Left hindlimb (tissue), 1 donor: ENCODE results near the gene POLR3E.

Experiments used
- DNase-seq: peaks from one replicate; pipeline ENCODE4 v3.0.0-alpha.2; 2018

Gene POLR3E, protein sequence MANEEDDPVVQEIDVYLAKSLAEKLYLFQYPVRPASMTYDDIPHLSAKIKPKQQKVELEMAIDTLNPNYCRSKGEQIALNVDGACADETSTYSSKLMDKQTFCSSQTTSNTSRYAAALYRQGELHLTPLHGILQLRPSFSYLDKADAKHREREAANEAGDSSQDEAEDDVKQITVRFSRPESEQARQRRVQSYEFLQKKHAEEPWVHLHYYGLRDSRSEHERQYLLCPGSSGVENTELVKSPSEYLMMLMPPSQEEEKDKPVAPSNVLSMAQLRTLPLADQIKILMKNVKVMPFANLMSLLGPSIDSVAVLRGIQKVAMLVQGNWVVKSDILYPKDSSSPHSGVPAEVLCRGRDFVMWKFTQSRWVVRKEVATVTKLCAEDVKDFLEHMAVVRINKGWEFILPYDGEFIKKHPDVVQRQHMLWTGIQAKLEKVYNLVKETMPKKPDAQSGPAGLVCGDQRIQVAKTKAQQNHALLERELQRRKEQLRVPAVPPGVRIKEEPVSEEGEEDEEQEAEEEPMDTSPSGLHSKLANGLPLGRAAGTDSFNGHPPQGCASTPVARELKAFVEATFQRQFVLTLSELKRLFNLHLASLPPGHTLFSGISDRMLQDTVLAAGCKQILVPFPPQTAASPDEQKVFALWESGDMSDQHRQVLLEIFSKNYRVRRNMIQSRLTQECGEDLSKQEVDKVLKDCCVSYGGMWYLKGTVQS

DNA sequence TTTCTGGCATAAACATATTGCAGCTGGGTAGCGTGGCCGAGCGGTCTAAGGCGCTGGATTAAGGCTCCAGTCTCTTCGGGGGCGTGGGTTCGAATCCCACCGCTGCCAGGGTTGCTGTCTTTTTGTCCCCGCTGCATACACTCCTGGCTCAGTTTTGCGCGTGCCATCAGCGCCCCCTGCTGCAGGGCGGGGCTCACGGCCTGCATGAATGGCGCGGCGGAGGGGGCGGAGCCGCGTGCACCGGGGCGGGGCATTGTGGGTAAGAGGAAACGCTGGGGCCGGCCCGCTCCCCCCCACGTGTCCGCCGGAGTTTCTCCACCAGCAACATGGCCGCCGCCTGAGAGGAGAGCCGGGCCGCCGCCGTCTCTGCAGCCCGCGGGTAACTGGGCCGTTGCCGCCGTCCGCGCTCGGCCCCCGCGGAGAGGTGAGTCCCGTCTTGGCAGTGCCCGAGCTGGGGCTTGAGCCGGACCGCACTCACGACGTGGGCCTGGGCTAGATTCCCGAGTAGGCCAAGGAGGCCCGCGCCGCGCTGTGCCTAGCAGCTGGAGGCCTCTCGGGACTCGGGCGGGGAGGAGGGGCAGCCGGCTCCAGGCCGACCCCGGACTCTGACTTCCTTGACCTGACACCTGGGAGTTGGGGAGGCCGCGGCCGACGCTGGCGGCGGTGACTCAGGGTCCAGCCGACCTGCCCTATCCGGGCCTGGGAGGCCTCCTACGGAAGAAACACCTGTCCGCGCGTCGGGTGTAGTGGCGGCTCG is at the start of gene POLR3E:
POLR3E (plus strand) TSS at position 296 of the 757 bp plus-strand sequence. CDS start 5,560 bp downstream, outside the sequence.
- peak; percentile 100 for DNase-seq

DNA sequence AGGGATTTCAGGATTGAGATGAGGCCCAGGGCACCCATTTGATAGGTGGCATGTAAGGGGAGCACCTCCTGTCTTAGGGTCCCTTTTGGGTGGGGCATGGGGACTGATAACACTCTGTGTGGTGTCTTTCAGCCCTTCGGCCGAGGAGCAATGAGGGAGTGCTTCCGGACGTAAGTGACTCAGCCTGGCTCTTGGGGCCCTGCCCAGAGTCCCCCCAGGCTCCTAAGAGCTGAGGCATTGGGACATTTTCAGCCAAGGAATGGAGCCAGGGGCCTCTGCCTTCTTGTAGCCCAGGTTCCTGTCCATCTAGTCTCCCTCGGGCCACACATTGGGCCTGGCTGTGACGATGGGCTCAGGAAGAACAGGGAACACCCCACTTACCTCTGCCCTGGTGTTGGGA is 46.7 kb upstream of the POLR3E start:
- no peak for DNase-seq

DNA sequence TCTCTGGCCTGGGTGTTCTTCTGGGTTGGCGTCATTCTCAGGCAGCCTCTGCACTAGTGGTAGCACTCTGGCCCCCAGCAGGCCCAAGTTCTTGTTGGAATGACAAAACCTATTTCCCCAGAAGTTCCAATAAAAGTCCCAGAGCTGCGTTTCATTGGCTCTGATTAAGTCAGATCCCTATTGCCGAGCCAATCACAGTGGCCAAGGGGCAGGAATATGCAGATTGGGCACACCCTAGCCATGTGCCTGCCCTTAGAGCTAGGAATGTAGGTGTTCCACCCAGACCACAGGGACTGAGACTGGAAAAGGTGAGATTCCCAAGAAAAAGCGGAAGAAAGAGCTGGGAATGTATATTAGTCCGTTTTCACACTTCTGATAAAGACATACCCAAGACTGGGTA is 44.9 kb upstream of the POLR3E start:
- DNase-seq, result no peak

DNA sequence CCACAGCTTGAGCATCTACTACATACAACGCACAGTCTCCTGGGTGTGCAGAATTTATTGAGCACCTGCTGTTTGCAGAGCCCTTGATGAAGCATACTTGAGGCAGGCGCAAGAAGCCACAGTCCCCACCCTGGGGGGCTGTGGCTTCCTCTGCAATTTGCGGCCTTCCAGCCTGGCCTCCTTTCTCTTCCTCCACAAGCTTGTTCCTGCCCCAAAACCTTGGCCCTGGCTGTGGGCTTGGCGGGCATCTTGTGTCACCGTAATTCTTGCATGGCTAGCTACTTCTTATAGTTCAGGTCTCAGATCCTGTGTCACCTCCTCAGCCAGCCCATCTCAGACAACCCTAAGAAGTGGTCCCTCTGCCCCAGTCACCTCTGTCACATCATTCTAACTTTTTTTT is 43.9 kb upstream of the POLR3E start:
- no peak for DNase-seq

DNA sequence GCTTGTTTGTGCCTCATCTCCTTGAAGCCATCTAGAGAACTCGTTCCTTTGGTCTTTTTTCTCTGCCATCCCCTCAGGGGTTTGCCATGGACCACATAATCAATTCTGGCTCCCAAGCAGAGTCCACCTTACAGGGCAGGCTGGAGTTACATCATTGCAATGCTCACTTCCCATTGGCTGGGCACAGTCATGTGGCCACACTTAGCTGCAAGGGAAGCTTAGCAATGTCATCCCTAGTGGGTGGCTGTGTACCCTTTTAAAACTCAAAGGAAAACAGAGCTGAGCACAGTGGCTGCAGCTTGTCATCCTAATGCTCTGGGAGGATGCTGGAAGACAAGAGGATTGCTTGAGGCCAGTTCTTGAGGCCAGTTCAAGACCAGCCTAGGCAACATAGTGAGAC is 41.9 kb upstream of the POLR3E start:
- DNase-seq, result no peak

DNA sequence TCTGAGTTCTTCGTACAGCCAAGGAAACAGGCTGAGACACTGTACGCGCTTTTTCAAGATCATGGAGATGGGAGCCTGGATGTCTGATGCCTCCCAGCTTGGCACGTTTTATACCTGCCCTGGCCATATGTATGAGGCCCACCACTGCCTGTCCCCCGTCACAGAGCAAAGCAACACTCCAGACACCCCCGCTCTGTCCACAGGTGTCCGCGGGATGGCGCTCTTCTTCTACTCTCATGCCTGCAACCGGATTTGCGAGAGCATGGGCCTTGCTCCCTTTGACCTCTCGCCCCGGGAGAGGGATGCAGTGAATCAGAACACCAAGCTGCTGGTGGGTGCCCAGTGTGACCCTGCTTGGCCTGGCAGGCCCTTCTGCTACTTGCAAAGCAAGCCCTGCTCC is 39.8 kb upstream of the POLR3E start:
- no peak for DNase-seq

DNA sequence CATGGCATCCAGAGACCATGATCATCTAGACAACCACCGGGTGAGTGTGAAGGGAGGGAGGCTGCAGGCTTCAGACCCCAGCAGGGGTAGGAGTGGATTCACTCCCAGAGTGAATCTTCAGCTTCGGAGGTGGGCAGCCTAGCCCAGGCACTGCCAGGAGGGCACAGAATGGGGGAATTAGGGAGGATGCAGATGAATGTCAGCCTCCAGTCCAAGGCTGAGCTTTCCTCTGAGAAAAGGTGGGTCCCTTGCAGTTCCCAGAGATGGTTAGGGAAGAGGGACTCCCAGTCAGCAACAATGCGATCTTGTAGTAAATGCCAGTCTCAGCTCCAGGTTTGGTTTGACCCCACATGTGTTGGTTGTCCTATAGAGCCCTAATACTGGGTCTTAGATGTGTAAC is 36.7 kb upstream of the POLR3E start:
- DNase-seq, result no peak

DNA sequence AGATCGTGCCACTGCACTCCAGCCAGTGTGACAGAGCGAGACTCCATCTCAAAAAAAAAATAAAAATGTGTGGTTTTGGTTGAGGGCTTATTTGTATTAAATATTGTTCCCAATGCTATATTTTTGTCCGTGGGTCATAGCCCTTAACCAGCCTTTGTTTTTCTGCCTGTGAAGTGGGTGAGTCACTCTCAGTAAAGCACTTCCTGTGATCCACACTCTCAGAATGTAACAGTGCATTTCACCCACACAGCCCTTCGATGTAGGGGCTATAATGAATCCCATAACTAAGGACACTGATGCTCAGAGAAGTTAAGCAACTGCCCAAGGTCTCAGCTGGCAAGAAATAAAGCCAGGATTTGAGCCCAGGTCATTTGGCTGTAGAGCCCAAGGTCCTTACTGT is 34.7 kb upstream of the POLR3E start:
- no peak for DNase-seq

DNA sequence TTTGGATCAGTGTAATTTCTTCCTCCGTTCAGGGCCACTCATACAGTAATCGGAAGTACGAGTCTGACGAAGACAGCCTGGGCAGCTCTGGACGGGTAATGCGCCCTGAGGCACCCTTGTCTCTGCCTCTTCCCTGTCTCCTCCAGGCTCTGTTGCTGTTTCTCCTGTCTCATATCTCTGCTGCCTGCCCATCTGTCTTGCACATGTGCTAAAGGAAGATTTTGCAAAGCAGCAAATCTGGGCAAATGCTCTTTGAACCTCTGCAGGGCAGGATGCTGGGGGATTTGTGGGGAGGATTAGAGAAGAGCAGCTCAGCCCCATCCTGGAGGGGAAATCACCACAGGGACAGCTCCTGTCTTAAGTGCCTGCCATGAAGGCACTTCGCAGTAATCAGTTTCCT is 32.4 kb upstream of the POLR3E start:
- DNase-seq, result no peak

DNA sequence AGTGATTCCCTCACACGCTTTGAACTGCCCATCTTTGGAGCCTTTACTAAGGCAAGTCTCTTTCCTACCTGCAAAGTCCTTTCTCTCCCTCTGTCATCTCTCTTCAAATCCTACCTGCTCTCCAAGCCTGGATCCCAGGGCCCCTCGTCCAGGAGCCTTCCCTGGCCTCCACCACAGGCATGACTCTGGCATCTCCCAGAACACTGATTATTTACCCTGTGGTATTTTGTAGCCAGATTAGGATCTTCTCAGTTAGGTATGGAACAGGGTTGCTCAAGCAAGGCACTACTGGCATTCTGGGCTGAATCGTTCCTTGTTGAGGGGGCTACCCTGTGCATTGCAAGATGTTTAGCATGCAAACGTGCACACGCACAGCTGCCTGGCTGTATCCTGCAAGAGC is 31.9 kb upstream of the POLR3E start:
- no peak for DNase-seq

DNA sequence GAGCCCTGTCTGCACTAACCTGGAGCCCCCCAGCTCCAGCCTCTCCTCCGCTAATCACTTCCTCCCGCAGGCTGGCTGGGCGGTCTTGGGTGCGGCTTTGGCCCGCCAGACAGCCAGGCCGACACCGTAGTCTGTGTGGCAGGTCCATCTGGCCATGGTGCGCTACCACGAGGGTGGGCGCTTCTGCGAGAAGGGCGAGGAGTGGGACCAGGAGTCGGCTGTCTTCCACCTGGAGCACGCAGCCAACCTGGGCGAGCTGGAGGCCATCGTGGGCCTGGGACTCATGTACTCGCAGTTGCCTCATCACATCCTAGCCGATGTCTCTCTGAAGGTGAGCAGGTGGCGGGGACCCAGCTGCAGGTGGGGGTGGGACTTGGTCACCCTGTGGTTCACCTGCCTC is 30.7 kb upstream of the POLR3E start:
- no peak for DNase-seq

DNA sequence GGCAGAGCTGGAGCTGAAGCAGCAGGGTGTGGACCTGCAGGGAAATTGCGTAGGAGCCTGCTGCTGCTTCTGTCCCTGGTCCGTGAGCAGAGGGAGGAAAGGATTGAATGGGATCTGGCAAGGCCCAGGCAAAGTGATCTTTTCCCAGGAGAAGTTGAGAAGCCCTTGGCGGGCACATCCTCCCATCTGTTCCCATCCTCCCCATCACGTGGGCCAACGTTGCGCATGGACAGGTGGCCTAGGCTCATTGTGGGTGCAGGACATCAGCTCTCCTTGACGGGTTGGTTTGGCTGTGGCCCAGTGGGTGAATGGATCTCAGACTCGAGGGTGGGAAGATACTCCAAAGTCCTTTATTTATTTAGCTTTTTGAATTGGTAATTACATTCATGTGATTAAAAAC is 29.4 kb upstream of the POLR3E start:
- DNase-seq, result no peak

DNA sequence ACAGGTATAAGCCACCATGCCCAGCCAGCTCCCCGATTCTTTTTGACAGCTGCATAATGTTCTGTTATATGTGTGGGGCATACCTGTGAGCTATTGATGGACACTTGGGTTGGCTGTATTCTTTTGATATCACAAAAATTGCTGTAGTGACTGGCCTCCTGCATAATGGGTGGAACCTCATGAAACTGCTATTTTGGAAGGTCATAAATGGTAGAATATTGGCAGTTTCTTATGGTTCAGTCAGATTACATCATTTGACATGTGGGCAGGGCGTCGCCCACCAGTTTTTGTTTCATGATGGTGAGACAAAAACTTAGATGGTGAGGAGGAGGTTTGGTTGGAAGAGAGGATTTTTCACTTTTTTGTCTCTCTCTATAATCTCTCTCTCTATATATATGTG is 26.7 kb upstream of the POLR3E start:
- no peak for DNase-seq

DNA sequence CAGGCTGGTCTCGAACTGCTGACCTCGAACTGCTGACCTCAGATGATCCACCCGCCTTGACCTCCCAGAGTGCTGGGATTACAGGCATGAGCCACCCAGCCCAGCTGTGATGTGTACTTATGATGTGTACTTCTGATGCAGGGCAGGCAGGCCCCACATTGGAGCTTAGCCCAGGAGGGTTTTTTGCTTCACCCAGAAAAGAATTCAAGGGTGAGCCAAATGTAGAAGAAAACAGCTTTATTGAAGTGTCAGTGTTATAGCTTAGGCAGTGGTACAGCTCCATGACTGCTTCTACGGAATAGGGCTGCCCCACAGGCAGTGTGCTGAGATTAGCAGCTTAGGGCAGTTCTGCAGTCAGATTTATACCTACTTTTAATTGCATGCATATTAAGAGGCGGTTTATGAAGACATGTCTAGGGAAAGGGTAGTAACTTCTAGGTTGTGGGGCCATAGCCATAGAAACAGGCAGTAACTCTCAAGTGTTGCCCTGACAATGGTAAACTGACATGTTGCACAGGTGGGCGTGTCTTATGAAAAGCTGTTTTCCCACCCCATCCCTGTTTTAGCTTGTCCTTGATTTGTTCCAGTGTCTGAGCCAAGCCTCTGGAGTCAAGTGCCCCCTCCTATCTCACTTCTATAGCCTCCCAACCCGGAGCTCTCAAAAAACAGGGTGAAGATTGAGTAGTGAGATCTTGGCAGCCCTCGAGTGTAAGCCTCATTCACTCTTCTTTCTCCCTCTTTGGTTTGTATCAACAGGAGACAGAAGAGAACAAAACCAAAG is 24.1 kb upstream of the POLR3E start:
- DNase-seq, result no peak

DNA sequence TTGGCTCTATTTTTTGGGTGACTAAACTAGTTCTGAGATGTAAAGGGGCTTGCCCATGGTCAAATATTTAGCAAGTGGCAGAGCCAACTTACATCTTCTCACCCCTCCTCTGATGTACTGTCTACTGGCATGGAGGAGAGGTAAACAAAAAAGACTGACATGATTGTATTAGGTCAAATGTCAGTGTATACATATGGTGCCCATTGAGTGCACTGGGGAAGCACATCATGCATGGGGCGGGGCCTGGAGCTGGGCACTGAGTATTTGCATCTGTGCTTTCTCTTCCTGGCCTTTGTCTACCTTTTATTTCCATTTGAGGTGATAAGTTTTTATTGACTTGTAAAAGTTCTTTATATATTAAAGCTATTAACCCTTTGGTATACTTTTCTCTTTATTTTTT is 22.3 kb upstream of the POLR3E start:
- no peak for DNase-seq

DNA sequence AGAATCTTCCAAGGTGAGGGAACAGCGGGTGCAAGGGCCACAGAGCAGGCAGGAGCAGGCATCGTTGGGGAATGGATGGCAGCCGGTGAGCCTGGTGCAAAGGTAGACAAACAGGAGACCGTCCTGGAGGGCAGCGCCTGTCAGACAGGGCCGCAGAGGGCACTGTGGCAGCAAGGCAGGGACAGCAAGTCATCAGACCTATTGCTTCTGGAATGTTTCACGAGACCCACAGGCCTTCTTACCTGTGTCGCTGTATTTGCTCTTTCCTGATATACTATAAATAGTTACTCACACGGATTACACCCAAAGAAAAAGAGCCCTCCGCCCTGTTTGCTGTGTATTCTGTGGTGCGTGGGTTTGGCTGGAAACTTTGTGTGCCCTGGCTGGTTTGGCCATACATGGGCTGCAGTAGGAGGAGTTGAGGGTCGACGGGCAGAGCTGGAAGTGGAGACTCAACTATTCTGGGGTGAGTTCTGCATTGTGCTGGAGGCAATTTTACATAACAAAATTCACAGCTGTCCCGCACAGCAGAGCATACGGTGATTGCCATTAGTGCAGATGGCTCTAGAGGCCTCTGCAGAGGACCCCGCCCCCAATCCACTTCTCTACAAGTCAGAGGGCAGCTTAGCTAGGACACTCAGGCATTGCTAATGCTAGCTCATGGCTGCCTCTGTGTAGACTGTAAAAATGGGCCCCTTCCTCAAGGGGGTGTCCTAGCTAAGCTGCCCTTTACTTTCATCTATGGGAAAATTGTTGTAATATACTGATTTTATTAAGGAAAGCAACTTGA is 18.6 kb upstream of the POLR3E start:
- no peak for DNase-seq

DNA sequence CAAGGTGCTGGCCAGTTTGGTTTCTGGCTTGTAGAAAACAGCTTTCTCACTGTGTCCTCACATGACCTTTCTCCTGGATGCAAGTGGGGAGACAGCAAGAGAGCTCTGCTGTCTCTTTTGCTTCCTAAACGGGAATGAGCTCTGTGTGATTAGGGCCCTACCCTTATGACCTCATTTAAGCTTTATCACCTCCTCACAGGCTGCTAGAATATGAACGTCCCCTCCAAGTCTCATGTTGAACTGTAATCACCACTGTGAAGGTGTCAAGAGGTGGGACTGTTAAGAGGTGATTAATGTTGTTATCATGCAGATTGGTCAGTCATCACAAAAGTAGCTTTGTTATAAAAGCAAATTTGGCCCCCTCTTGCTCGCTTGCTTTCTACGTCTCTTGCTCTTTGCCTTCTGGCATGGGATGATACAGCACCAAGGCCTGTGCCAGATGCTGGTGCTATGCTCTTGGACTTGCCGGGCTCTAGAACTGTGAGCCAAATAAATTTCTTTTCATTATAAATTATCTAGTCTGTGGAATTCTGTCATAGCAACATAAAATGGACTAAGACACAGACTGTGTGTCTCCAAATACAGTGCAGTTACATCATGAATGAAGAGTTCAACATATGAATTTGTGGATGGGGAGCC is 14.8 kb upstream of the POLR3E start:
- no peak for DNase-seq

DNA sequence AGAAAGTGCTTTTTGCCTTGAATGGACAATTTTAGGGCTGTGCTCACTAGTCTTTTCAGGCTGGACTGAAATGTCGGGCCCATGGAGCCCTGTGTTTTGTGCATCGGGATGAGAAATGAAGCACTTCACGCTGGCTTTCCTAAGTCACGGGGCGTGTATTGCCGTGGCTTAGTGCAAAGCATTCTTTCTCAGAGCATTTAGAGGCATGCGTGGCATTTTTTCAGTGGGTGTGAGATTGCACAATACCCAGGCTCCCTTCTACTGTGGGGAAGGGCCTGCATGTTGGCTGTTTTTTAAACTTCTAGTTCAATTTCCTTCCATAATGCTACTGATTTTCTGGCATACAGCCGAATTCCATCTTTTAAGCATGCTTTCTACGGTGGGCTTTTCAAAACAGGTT is 12.6 kb upstream of the POLR3E start:
- no peak for DNase-seq

DNA sequence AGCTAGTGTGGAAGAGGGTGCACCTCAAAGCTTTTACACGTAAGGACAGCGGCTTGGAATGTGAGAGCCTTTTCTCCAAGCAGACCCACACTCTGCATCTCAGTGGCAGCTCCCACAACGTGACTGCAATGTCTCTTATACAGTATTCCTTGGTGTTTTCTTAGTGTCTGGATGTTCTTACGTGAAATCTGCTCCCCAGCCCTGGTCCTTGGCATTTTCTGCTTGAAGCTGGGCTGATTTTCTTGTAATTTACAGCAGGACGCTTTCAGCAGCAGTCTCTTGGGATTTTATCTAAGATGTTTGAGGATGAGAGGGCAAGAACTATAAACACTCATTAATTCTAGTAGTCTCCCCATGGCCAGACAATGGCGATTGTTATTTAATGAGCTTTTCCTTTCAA is 12.1 kb upstream of the POLR3E start:
- DNase-seq, result no peak

DNA sequence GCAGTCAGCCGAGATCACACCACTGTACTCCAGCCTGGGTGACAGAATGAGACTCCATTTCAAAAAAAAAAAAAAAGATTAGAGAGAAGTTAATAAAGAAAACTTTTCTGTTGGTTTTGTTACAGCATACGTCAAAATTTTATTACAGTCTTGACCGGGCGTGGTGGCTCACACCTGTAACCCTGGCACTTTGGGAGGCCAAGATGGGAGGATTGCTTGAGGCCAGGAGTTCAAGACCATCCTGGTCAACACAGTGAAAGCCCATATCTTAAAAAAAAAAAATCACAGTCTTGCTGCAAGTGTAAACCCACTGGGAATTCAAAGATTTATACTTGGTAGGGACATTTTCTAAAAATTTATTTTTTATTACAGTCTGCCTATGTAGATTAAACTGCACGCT is 6.2 kb upstream of the POLR3E start:
- DNase-seq, result no peak

DNA sequence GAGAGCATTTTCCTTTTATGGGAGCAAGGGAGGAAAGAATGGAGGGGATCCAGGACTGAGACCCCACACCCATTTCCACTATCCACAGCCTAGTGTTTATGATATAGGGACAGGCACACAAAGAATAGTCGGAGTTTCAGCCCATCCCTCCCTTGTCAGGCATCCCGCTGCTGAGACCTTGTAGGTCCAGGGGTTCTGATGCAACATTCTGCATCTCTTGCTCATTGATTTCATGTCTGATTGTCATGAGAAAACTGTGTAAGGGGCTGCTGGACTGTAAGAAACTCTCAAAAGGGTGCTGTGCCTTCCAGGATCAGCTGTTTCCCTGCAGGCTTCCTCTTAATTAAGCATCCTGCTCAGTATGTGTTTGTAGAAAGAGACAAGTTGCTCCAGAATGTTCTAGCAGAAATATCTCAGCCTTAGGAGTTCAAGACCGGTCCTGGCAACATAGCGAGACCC is 5.3 kb upstream of the POLR3E start:
- no peak for DNase-seq

DNA sequence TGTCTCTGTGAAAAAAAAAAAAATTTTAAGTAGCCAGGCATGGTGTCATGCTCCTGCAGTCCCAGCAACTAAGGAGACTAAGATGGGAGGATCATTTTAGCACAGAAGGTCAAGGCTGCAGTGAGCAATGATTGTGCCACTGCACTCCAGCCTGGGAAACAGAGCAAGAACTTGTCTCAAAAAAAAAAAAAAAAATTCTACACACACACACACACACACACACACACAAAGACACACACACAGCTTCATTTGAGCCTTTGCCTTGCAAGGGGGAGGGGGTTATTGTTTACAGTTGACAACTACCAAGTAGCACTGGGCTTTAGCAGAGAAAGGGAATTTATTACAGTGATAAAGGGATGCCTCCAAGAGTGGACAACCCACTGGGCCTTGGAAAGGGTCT is 4.9 kb upstream of the POLR3E start:
- DNase-seq, result no peak
